Large intestine (tissue), 3 donors: ENCODE data around the gene EFNA2. TPM values are rescaled to one million over a fixed set of nuclear protein-coding genes. Genes with fewer than 3 reads are reported as not detected.
"Not testable (repeated sequence)": the region's sequence is repeated elsewhere in the genome, so short reads cannot be mapped to it uniquely, and the experiment has no call there.

Experiments used
- DNase-seq, 2 donors: peaks; one replicate each; pipeline versions ENCODE4 v3.0.0 to v3.0.0-alpha.2; 2013
- H3K27ac ChIP-seq: one replicate; pipeline ENCODE4 v1.5.1; 2013; ENCODE audit warnings: low read length
- H3K27me3 ChIP-seq: 2 replicates; pipeline ENCODE4 v1.6.1; 2013; ENCODE audit warnings: low read length; ENCODE audit not compliant: control insufficient read depth, insufficient read depth
- H3K36me3 ChIP-seq: 2 replicates; pipeline ENCODE4 v1.6.1; 2013; ENCODE audit warnings: low read length; ENCODE audit not compliant: control insufficient read depth, insufficient read depth
- H3K4me1 ChIP-seq: one replicate; pipeline ENCODE4 v1.6.1; 2013; ENCODE audit warnings: low read length; ENCODE audit not compliant: control insufficient read depth, insufficient read depth
- H3K4me3 ChIP-seq: one replicate; pipeline ENCODE4 v1.5.1; 2013; ENCODE audit warnings: low read length
- H3K9me3 ChIP-seq: one replicate; pipeline ENCODE4 v1.6.1; 2013; ENCODE audit warnings: mild to moderate bottlenecking, low read depth, low read length, moderate library complexity; ENCODE audit not compliant: control insufficient read depth
- WGBS: methylation state at CpG from one replicate; pipeline ENCODE4 v1.1.5; 2013; ENCODE audit warnings: low lambda C conversion rate; ENCODE audit not compliant: insufficient coverage; 5-methylcytosine and 5-hydroxymethylcytosine counted together
- polyA plus RNA-seq: library from polyadenylated mRNA; unstranded; fragments of 120-200 nt; gene quantifications from one replicate; pipeline ENCODE4 v1.2.1, GENCODE V29; 2013

The EFNA2 gene
- polyA plus RNA-seq, 1 donor: 25.6 TPM

DNA sequence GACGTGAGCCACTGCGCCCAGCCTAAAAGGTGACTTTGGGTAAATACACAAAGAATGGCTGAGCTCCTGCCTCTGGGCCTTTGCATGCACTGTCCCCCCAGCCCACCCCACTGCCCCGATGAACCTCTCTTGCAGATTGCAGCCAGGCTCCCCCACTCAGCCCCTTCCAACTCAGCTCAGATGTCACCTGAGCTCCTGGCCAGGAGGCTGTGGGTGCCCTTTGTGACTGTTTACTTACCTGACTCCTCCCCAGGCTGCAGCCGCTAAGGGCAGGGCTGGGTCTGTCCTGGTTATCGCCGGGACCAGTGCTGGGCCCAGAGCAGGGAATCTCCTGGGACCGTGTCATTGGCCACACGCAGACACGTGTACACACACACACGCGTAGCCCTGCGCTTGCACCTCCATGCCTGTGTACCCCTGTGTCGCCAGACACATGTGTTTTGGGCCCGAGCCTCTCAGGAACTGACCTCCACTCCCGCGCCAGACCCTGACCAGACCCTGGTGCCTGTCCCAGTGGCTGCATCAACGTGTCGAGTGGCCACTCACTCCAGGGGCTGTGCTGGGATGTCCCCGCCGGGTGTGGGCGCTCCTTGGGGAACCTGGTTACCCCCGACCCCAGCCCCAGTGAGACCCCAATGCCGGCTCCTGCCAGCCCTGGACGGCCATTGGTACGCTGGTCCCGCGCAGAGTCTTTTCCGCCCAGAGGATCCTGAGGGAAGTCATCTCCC, 18.7 kb downstream of the EFNA2 start:
- WGBS: no CpG with 5 or more reads among the region's 28 CpGs
- Histone ChIP-seq H3K4me3 (no peak overlapping the region), H3K27me3 (no peaks in the 10 kb centered on the region), H3K9me3 (no peaks in the 10 kb centered on the region), H3K4me1 (peaks cover 14% of the 10 kb centered on the region), H3K27ac (peak overlapping the region; percentile 53), H3K36me3 (peaks cover 5% of the 10 kb centered on the region)
- DNase-seq: peak; percentile 79 to 91

DNA sequence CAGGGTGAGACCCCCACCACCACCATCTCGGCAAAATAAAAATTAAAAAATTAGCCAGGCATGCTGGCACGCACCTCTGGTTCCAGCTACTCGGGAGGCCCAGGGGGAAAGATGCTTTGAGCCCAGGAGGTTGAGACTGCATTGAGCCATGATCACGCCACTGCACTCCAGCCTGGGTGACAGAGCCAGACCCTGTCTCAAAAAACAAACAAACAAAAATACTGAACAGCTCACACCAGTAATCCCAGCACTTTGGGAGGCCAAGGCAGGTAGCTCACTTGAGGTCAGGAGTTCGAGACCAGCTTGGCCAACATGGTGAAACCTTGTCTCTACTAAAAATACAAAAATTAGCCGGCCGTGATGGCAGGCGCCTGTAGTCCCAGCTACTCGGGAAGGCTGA, 19.7 kb downstream of the EFNA2 start:
- peaks cover 14% of the 10 kb centered on the region for H3K4me1 ChIP-seq
- not testable (repeated sequence) for H3K36me3 ChIP-seq, DNase-seq, H3K9me3 ChIP-seq, H3K27ac ChIP-seq, H3K27me3 ChIP-seq, H3K4me3 ChIP-seq
- WGBS: 100% methylated on average over 1 of the region's 9 CpGs

DNA sequence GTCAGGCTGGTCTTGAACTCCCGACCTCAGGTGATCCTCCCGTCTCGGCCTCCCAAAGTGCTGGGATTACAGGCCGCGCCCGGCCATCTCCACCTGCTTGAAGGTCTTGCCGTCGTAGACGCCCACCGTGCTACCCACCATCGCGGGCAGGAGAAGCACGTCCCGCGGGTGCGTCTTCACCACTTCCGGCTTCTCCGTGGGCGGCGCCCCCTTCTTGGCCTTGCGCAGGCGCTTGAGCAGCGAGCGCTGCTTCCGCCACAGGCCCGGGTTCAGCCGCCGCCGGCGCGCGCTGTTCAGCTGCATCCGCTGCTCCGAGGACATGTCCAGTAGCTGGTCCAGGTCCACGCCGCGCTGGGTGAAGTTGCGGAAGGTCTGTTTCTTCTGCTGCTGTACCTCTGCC, 21.6 kb downstream of the EFNA2 start:
- H3K9me3 ChIP-seq: no peaks in the 10 kb centered on the region
- H3K27ac ChIP-seq: no peak overlapping the region
- WGBS: no CpG with 5 or more reads among the region's 38 CpGs
- no peak for DNase-seq
- H3K4me1 ChIP-seq: peaks cover 14% of the 10 kb centered on the region
- no peaks in the 10 kb centered on the region for H3K36me3 ChIP-seq
- H3K4me3 ChIP-seq: no peak overlapping the region
- no peaks in the 10 kb centered on the region for H3K27me3 ChIP-seq

DNA sequence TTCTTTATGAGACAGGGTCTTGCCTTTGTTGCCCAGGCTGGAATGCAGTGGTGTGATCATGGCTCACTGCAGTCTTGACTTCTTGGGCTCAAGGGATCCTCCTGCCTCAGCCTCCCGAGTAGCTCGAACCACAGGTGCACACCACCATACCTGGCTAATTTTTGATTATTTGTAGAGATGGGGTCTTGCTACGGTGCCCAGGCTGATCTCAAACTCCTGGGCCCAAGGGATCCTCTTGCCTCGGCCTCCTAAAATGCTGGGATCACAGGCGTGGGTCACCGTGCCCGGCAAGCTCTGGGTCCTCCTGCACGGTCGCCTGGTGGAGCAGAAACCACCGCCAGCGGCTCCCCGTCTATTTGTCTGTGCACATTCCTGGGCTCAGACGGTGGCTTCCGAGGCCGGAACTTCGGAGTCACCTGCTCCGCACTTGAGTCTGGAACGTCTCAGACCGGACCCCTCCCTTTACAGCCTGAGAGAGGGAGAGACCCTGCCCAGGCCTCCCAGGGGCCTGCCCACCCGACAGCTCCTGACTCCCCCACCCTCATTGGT, 22.2 kb downstream of the EFNA2 start:
- peaks cover 14% of the 10 kb centered on the region for H3K4me1 ChIP-seq
- no peak overlapping the region for H3K4me3 ChIP-seq
- H3K27ac ChIP-seq: no peak overlapping the region
- no peaks in the 10 kb centered on the region for H3K27me3 ChIP-seq
- no CpG with 5 or more reads among the region's 20 CpGs for WGBS
- no peaks in the 10 kb centered on the region for H3K36me3 ChIP-seq
- no peak for DNase-seq
- H3K9me3 ChIP-seq: no peaks in the 10 kb centered on the region

DNA sequence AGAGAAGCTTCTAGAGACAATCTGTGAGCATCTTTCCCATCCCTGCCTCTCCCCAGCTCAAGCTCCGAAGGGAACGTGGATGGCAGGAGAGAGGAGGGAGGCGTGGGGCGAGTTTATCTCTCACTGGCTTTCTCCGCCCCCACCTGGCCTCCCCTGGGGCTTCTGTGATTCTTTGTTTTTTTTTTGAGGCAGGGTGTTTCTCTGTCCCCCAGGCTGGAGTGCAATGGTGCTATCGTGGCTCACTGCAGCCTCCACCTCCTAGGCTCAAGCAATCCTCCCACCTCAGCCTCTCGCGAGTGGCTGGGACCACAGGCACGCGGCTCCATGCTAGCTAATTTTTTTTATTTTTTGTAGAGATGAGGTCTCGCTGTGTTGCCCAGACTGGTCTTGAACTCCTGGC, 23.0 kb downstream of the EFNA2 start:
- H3K36me3 ChIP-seq: no peaks in the 10 kb centered on the region
- no peak for DNase-seq
- no peak overlapping the region for H3K27ac ChIP-seq
- H3K9me3 ChIP-seq: no peaks in the 10 kb centered on the region
- no CpG with 5 or more reads among the region's 11 CpGs for WGBS
- H3K4me1 ChIP-seq: peaks cover 17% of the 10 kb centered on the region
- H3K4me3 ChIP-seq: no peak overlapping the region
- peaks cover 2% of the 10 kb centered on the region for H3K27me3 ChIP-seq

DNA sequence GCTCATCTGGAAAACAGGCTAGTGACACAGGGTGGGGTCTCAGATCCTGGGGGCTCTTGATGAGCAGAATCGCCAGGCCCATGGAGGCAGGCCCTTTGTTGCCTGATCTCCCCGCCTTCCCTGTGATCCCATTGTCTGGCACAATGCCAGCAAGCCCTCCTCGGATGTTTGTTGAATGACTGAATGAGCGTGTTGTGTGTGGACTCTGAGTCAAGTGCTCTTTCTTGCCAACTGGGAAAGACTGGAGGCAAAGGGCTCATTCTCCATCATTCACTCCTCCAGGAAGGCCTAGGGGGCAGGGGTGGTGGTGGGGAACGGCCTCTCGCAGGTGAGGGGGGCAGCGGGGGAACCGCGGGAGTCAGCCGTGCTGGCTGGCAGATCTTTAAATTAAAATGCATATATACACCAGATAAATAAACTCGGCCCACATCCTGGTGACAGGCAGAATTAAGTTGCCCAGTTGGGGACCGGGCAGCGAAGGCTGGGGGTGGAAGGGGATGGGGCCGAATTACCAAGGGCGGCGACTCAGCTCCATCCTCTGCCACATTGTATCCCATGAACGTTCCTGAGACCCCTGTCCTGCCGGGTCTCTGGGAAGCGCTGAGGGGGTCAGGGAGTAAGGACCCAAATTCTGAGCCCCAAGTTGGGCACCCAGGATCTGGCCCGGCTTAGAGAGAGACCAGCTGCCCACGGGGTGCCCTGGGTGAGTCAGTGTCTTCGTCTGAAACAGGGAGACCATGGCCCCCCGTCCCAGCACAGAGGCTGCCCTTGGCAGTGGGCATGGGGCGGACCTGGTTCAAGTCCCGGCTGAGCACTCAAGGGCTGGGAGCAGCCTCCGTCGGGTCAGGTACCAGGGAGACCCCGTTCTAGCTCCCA, 24.5 kb downstream of the EFNA2 start:
- peaks cover 13% of the 10 kb centered on the region for H3K4me1 ChIP-seq
- no peak overlapping the region for H3K4me3 ChIP-seq
- 80% methylated on average over 1 of the region's 28 CpGs for WGBS
- DNase-seq: no peak
- peaks cover 11% of the 10 kb centered on the region for H3K27me3 ChIP-seq
- no peaks in the 10 kb centered on the region for H3K9me3 ChIP-seq
- H3K36me3 ChIP-seq: no peaks in the 10 kb centered on the region
- H3K27ac ChIP-seq: no peak overlapping the region

DNA sequence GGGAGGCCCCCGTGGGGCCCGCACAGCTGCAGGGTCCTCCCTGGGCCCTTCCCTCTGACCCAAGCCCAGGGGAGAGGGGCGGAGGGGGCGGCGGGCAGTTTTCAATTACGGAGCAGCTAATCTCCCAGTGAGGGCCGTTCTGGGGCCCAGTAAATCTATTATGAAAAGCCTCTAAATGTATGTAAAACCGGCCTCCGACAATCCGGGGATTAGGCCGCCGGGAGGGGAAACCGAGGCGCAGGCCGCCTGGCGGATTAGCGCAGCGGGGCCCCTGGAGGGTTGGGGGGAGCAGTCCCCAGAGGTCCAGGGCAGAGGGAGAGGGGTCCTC, 25.1 kb downstream of the EFNA2 start:
- no peak for DNase-seq
- Histone ChIP-seq H3K27me3 (peaks cover 15% of the 10 kb centered on the region), H3K4me3 (no peak overlapping the region), H3K9me3 (no peaks in the 10 kb centered on the region), H3K4me1 (peaks cover 17% of the 10 kb centered on the region), H3K36me3 (no peaks in the 10 kb centered on the region), H3K27ac (no peak overlapping the region)
- WGBS: no CpG with 5 or more reads among the region's 18 CpGs

DNA sequence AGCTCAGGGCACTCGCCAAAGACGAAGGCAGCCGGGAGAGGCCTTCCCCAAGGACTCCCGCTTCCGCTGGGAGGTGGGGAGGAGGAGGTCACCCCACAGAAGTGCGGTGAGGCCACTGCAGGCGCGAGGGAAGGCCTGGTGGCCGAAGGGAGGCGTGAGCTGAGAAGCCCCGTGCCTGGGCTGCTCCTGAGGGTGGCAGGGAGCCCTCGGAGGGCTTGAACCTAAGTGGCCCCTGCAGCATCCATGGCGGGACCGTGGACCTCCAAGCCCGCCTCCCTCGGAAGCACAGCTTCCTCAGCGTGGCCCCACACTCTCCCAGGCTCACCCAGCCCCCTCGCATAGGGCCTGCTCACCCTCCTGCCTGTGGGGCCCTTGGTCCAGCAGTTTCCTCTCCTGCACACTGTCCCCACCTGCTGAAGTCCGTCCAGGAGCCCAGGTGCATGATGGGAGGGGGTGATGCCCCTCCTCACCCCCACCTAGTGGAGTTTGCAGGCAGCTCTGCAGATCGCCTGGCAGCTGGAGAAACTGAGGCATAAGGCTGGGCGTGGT, 25.9 kb downstream of the EFNA2 start:
- no peaks in the 10 kb centered on the region for H3K36me3 ChIP-seq
- no peaks in the 10 kb centered on the region for H3K9me3 ChIP-seq
- no peak overlapping the region for H3K4me3 ChIP-seq
- no CpG with 5 or more reads among the region's 21 CpGs for WGBS
- H3K4me1 ChIP-seq: peaks cover 17% of the 10 kb centered on the region
- no peak for DNase-seq
- H3K27me3 ChIP-seq: peaks cover 23% of the 10 kb centered on the region
- no peak overlapping the region for H3K27ac ChIP-seq

DNA sequence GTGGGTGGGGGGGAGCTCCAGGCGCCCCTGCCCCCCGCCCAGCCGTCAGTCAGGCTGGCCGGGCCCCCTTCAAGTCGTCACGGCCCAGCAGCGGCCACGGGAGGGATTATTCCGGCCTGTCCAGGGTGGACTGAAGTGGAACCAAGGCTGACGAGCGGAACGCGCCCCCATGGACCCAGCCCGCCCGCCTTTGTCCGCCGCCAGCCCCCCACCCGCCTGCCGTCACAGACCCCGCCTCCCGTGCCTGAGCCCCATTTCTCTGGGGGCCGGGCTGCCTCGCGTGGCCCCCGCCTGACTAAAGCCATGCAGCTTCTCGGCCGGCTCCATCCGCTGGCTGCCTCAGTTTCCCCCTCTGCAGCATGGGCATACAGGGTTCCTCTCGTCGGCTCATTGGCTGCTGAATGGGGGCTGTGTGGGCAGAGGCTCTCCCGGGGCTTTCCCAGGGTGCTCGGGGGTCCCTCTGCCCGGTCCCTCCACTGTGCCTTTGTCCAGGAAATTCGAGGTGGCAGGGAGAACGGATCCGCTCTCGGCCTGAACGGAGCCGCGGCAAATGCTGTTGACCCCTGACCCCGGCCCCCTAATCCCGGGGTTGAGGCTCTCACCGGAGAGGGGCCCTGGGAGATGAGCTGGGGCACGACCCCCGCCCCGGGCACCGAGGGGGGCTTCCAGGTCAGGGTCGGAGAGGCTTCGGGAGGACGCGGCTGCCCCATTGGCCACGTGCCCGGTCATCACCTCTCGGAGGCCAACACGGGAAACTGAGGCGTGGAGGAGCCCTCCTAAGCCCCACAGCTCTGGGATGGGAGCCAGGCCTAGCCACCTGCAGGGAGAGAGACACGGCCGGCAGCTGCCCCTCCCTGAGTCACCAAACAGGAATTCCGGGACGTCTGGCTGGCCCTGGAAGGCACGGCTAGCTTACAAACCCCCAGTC, 27.4 kb downstream of the EFNA2 start:
- Histone ChIP-seq H3K4me3 (no peak overlapping the region), H3K27ac (no peak overlapping the region), H3K27me3 (peaks cover 34% of the 10 kb centered on the region), H3K4me1 (peaks cover 17% of the 10 kb centered on the region), H3K9me3 (no peaks in the 10 kb centered on the region), H3K36me3 (no peaks in the 10 kb centered on the region)
- DNase-seq: peak in 1 of 2 donors; percentile 28
- no CpG with 5 or more reads among the region's 61 CpGs for WGBS
